22Rv1 (cell line): Measurements from ENCODE around the gene CNNM2.

ENCODE experiments used
- H3K27ac ChIP-seq: fragments of 450-650 bp; 2 replicates; pipeline ENCODE4 v1.5.1; 2017
- ZFX ChIP-seq: fragments of 450-650 bp; IDR thresholded peaks from 2 replicates; pipeline ENCODE4 v1.6.1; 2017; ENCODE audit warnings: antibody characterized with exemption, borderline replicate concordance
- TF ChIP-seq, protein P1 (sequence below): fragments of 450-650 bp; IDR thresholded peaks from 2 replicates; pipeline ENCODE4 v1.5.1; 2017; ENCODE audit warnings: mild to moderate bottlenecking

CNNM2 gene

DNA sequence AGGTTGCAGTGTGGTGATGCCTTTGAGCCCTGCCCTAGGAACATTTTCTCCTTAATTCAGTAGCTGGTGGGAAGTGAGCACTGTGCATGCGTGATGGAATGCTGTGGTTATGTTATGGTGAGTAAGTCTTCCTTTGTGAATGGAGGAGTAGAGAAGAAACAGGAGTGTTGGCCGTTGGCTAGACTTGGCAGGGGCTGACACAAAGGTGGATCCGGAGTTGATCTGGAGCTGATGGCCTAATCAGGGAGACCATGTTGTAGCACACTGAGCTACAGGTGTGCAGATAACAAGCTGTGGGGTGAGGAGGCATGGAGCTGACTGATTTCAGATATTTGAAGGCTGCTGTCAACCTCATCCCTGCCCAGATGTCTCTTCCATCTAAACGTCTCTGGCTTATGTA, 122.3 kb downstream of the CNNM2 start:
- TF ChIP-seq, protein P1, sequence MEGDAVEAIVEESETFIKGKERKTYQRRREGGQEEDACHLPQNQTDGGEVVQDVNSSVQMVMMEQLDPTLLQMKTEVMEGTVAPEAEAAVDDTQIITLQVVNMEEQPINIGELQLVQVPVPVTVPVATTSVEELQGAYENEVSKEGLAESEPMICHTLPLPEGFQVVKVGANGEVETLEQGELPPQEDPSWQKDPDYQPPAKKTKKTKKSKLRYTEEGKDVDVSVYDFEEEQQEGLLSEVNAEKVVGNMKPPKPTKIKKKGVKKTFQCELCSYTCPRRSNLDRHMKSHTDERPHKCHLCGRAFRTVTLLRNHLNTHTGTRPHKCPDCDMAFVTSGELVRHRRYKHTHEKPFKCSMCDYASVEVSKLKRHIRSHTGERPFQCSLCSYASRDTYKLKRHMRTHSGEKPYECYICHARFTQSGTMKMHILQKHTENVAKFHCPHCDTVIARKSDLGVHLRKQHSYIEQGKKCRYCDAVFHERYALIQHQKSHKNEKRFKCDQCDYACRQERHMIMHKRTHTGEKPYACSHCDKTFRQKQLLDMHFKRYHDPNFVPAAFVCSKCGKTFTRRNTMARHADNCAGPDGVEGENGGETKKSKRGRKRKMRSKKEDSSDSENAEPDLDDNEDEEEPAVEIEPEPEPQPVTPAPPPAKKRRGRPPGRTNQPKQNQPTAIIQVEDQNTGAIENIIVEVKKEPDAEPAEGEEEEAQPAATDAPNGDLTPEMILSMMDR: no peak
- no peak for TF ChIP-seq ZFX
- H3K27ac ChIP-seq: no peak overlapping the region

DNA sequence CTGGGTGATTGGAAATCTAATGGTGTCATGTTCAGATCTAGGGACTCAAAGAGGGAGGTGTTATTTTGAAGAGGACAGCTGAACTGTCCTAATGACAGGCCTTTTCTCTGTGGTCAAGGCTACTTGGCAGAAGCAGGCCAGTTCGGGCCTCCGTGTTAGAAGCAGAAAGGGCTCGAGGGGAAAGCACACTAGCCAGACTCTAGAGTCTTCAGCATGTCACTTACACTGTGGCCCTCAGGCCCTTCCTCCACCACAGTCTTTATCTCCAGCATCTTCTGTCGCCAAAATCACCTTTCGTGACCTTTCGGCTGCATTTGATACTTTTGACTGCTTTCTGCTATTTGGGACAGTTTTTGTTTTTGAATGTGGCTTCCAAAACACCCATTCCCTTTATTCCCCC, 123.3 kb downstream of the CNNM2 start:
- H3K27ac ChIP-seq: no peak overlapping the region
- no peak for TF ChIP-seq ZFX

DNA sequence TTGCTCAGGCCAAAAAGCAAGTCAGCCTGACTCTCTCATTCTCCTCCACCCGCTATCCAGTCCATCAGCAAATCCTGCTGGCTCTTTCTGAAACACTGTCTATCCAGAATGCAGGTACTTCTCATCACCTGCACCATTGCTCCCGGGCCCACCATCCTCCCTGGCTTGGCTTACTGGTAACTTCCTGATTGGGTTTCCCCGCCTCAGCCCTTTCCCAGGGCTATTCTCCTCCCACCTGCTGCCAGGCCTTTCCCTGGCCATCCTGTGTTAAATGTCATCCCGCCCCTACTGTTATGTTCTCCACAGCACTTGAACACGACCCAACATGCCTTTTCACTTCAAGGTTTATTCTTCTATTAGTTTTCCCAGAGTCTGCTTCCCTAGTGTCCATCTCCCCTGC, 124.0 kb downstream of the CNNM2 start:
- no peak for TF ChIP-seq ZFX
- TF ChIP-seq, protein P1: no peak
- H3K27ac ChIP-seq: no peak overlapping the region

DNA sequence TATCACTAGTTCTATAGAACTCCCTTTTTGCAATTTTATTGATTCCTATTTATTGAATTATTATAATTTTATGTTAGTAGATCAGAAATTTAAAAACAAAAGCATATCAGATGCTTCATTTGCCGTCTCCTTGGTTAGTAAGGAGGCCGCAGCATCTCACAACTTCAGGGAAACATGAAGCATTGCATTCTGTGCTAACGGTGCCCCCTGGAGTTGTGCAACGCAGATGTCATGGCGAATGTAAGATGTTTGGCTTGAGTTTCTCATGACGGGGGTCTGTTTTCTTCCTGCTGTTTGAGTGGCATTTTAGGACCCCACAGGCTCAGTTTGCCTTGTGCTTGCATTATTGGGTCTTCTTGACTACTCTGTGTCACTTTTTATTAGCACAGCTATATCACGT, 124.8 kb downstream of the CNNM2 start:
- TF ChIP-seq ZFX: no peak
- TF ChIP-seq, protein P1: no peak

DNA sequence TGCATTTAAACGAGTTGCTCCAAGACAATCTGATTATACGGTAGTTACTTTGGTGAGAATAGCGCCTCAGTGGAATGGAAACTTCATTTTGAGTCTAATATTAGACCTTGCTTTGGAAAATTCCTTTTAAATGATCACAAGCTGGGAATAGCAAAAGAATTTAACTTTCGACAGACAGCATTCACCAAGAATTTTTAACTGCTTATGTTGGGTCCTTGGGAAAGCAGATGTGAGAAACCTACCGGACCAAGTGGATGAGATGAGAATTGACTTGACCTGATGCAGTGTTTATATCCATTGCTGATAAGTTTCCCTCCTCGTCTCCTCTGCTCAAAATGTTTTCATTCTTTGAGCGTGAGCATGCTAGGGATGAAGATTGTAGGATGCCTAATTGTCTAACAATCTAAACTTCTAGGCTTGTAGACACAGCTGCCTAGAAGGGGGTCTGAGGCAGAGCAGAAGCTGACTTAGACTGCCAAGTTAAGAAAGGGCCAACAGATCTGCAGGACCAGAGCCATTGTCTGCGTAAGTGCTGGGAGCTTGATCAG, 126.9 kb downstream of the CNNM2 start:
- no peak overlapping the region for H3K27ac ChIP-seq
- TF ChIP-seq, protein P1: no peak
- TF ChIP-seq ZFX: no peak

More for the DNA sequence above, 124.8 kb downstream of the CNNM2 start:
- H3K27ac ChIP-seq: no peak overlapping the region

DNA sequence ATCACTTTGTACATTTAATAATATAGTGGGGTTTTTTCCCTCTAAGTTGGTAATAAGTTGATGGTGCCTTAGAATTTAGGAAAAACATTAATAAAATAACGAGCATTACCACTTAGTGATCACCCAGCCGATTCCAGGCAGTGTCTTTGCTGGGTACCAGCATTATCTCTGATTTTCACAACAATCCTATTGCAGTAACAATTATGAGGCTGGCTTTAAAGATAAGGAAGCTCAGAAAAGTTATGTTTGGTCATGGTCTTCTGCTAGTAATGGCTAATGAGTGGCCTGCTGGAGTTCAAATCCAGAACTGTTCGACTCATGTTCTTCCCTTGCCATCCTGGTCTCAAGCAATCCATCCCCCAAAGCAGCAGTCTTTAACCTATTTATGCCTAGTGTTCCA, 127.9 kb downstream of the CNNM2 start:
- TF ChIP-seq ZFX: no peak
- TF ChIP-seq, protein P1: no peak
- H3K27ac ChIP-seq: no peak overlapping the region

DNA sequence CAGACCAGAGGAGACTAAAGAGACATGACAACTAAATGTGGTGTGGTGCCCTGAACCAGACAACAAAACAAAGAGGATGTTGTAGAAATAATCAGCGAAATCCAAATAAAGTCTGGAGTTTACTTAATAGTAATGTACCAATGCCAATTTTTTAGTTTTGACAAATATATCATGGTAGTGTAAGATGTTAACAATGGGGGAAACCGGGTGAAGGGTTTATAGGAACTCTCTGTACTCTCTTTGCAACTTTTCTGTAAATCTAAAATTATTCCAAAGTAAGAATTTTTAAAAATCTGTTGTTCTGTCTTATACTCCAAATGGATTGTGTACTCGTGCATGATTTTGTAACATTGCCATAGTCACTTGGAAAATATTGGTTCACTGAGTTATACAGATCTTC, 129.3 kb downstream of the CNNM2 start:
- TF ChIP-seq, protein P1: no peak
- TF ChIP-seq ZFX: no peak

DNA sequence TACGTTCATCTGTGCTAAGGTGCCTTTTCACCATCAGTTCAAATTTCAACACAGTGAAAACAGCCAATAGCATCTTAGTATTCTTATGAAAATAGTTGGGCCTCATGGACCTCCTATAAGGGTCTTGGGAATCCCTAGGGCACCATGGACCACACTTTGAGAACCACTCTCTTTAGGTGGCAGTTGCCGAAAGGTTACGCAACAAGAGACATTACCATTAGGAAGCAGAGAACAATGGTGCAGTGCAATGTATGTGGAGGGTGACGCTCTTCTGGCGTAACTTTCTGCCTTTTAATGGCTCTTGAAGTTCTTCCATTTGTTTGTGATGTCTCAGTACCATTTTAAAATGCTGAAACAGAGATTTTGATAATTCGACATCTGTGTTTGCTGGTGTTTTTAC, 131.1 kb downstream of the CNNM2 start:
- TF ChIP-seq ZFX: no peak
- TF ChIP-seq, protein P1: no peak
- no peak overlapping the region for H3K27ac ChIP-seq

More for the DNA sequence above, 129.3 kb downstream of the CNNM2 start:
- H3K27ac ChIP-seq: no peak overlapping the region
